Measurements from ENCODE around the gene NFS1.
"Not testable (repeated sequence)": the region's sequence is repeated elsewhere in the genome, so short reads cannot be mapped to it uniquely, and the experiment has no call there.

NFS1 gene

GRCh38 chr20:35706591-35707529, 7.7 kb upstream of the NFS1 start:
- not testable (repeated sequence) for DNase-seq

GRCh38 chr20:35705894-35706293, 6.7 kb upstream of the NFS1 start:
- DNase-seq, result not testable (repeated sequence)

GRCh38 chr20:35704514-35705261, 5.5 kb upstream of the NFS1 start:
- DNase-seq, result no peak

- DNase-seq, result no peak
Observed at GRCh38 chr20:35702824-35703695, 3.9 kb upstream of the NFS1 start.

- DNase-seq, result no peak
Observed at GRCh38 chr20:35702051-35702823, 3.1 kb upstream of the NFS1 start.

GRCh38 chr20:35700625-35701148, 1.5 kb upstream of the NFS1 start:
- DNase-seq, result no peak

GRCh38 chr20:35699957-35700624, 939 bp upstream of the NFS1 start:
- no peak for DNase-seq

GRCh38 chr20:35698298-35699126, 640 bp downstream of the NFS1 start:
- DNase-seq, result no peak

- no peak for DNase-seq
Observed at GRCh38 chr20:35697696-35698297, 1.4 kb downstream of the NFS1 start.

GRCh38 chr20:35695978-35696377, 3.2 kb downstream of the NFS1 start:
- DNase-seq, result no peak

GRCh38 chr20:35695245-35695749, 3.9 kb downstream of the NFS1 start:
- no peak for DNase-seq

- no peak for DNase-seq
Observed at GRCh38 chr20:35690265-35690664, 8.9 kb downstream of the NFS1 start.

- not testable (repeated sequence) for DNase-seq
Observed at GRCh38 chr20:35686872-35687271, 12.3 kb downstream of the NFS1 start.

GRCh38 chr20:35685368-35685767, 13.8 kb downstream of the NFS1 start:
- DNase-seq, result not testable (repeated sequence)

- no peak for DNase-seq
Observed at GRCh38 chr20:35681960-35682359, 17.2 kb downstream of the NFS1 start.

GRCh38 chr20:35680452-35681183, 18.5 kb downstream of the NFS1 start:
- DNase-seq, result no peak

GRCh38 chr20:35674921-35675320, 24.2 kb downstream of the NFS1 start:
- no peak for DNase-seq

- DNase-seq, result no peak
Observed at GRCh38 chr20:35673884-35674283, 25.3 kb downstream of the NFS1 start.

- no peak for DNase-seq
Observed at GRCh38 chr20:35669681-35670080, 29.5 kb downstream of the NFS1 start.

Measured in CD4-positive, alpha-beta T cell treated with Interleukin-4 for 1 hour (primary cell).